ENCODE measurements around the gene PDK1. TPM values are rescaled to one million over a fixed set of nuclear protein-coding genes. Genes with fewer than 3 reads are reported as not detected.

The PDK1 gene
- total RNA-seq, 2 experiments from 2014 or later = 36.1 to 49.1 TPM

DNA sequence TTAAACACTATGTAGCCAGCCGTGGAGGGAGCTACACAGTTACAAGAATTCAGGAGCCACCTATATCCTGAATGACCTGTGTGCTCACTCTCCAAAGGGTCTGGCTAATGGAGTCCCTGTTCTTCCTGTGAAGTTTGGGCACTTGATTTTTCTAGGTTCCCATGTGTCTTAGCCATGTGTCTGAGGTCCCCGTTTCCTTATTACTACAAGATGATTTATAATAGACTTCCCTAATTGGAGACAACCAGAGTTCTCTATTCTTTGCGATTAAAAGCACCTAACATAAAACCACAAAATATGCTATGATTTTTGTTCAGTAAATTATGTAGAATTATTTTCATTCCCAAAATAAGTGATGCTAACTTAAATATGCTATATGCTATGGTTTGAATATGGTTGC lies 83.4 kb downstream of the PDK1 start:
- no peaks in the 10 kb centered on the region for H3K27me3 Mint-ChIP-seq
- H3K4me1 Mint-ChIP-seq = peaks cover 7% of the 10 kb centered on the region
- H3K9me3 Mint-ChIP-seq = no peaks in the 10 kb centered on the region
- no peak overlapping the region for H3K4me3 Mint-ChIP-seq
- no peak overlapping the region for H3K27ac Mint-ChIP-seq
- ChIA-PET POLR2A (no interaction called here), CTCF (interaction anchor here (0.7 kb wide), 1 partner anchor 10 kb away, joined by 3 read pairs; no protein-coding TSS in a partner anchor)
- no peaks in the 10 kb centered on the region for H3K36me3 Mint-ChIP-seq (ENCODE audit: low read depth)
- DNase-seq = no peak

- no peak overlapping the region for H3K4me3 Mint-ChIP-seq
- H3K36me3 Mint-ChIP-seq (ENCODE audit: low read depth) = no peaks in the 10 kb centered on the region
- H3K9me3 Mint-ChIP-seq = no peaks in the 10 kb centered on the region
- ChIA-PET CTCF (no interaction called here), POLR2A (no interaction called here)
- DNase-seq = no peak
- H3K4me1 Mint-ChIP-seq = peaks cover 7% of the 10 kb centered on the region
- H3K27me3 Mint-ChIP-seq = no peaks in the 10 kb centered on the region
- no peak overlapping the region for H3K27ac Mint-ChIP-seq
These were observed 83.9 kb downstream of the PDK1 start for GRCh38 chr2:172639823-172640222.

- H3K27ac Mint-ChIP-seq = no peak overlapping the region
- no peak overlapping the region for H3K4me3 Mint-ChIP-seq
- H3K27me3 Mint-ChIP-seq = no peaks in the 10 kb centered on the region
- peaks cover 7% of the 10 kb centered on the region for H3K4me1 Mint-ChIP-seq
- POLR2A ChIA-PET = no interaction called here
- H3K9me3 Mint-ChIP-seq = no peaks in the 10 kb centered on the region
- CTCF ChIA-PET = no interaction called here
- no peak for DNase-seq
- no peaks in the 10 kb centered on the region for H3K36me3 Mint-ChIP-seq (ENCODE audit: low read depth)
These were observed 84.5 kb downstream of the PDK1 start for GRCh38 chr2:172640389-172640788.

DNA sequence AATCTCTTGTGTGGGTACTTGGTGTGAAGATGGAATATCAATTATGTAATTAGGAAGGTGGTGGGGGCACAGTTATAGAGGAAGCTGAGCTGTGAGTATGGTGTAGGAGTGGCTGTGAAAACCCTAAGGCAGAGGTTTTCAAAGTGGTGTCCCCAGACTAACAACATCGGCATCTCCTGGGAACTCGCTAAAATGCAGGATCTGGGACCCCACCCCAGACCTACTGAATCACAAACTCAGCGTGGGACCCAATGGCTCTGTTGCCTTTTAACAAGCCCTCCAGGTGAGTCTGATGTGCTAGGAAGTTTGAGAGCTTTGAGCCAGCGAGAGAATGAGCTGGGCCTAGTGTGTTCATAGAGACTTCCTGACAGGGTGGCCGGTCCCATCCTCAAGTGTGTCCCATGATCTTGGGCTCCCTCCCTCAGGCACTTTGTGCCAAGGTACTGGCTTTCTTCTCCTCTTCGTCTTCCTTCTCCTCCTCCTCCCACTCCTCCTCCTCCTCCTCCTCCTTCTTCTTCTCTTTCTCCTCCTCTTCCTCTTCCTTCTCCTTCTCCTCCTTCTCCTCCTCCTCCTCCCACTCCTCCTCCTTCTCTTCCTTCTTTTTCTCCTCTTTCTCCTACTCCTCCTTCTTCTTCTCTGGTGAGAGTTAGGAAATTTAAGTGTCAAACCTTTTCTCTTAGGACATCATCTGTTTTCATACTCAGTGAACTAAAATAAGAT lies 86.6 kb downstream of the PDK1 start:
- ChIA-PET POLR2A (no interaction called here), CTCF (interaction anchor here (1.2 kb wide), 1 partner anchor 31 kb away, joined by 3 read pairs; no protein-coding TSS in a partner anchor)
- H3K9me3 Mint-ChIP-seq = no peaks in the 10 kb centered on the region
- no peak overlapping the region for H3K27ac Mint-ChIP-seq
- H3K4me3 Mint-ChIP-seq = no peak overlapping the region
- no peaks in the 10 kb centered on the region for H3K27me3 Mint-ChIP-seq
- H3K4me1 Mint-ChIP-seq = peaks cover 7% of the 10 kb centered on the region
- no peaks in the 10 kb centered on the region for H3K36me3 Mint-ChIP-seq (ENCODE audit: low read depth)
- DNase-seq = no peak

GRCh38 chr2:172643142-172643541 lies 87.3 kb downstream of the PDK1 start:
- no peak overlapping the region for H3K4me3 Mint-ChIP-seq
- peaks cover 7% of the 10 kb centered on the region for H3K4me1 Mint-ChIP-seq
- ChIA-PET POLR2A (no interaction called here), CTCF (interaction anchor here (0.8 kb wide), 1 partner anchor 18 kb away, joined by 4 read pairs; no protein-coding TSS in a partner anchor)
- peaks cover 6% of the 10 kb centered on the region for H3K9me3 Mint-ChIP-seq
- no peak overlapping the region for H3K27ac Mint-ChIP-seq
- no peaks in the 10 kb centered on the region for H3K36me3 Mint-ChIP-seq (ENCODE audit: low read depth)
- DNase-seq = no peak
- H3K27me3 Mint-ChIP-seq = no peaks in the 10 kb centered on the region

- Mint-ChIP-seq H3K27me3 (peaks cover 8% of the 10 kb centered on the region), H3K4me1 (no peaks in the 10 kb centered on the region)
These were observed 91.5 kb downstream of the PDK1 start for GRCh38 chr2:172647439-172647838.

GRCh38 chr2:172655091-172655837 lies 99.4 kb downstream of the PDK1 start:
- CTCF ChIA-PET = interaction anchor here (0.6 kb wide), 1 partner anchor 13 kb away, joined by 8 read pairs; no protein-coding TSS in a partner anchor
- H3K27ac Mint-ChIP-seq = no peak overlapping the region
- no peak overlapping the region for H3K4me3 Mint-ChIP-seq
- H3K9me3 Mint-ChIP-seq = peaks cover 25% of the 10 kb centered on the region
- POLR2A ChIA-PET = interaction anchor here (0.5 kb wide), 1 partner anchor 767 kb away, joined by 5 read pairs; no protein-coding TSS in a partner anchor
- H3K27me3 Mint-ChIP-seq = peaks cover 2% of the 10 kb centered on the region
- no peaks in the 10 kb centered on the region for H3K4me1 Mint-ChIP-seq
- no peak for DNase-seq
- H3K36me3 Mint-ChIP-seq (ENCODE audit: low read depth) = peaks cover 1% of the 10 kb centered on the region

More at GRCh38 chr2:172647439-172647838, 91.5 kb downstream of the PDK1 start:
- no peak overlapping the region for H3K4me3 Mint-ChIP-seq
- no peaks in the 10 kb centered on the region for H3K36me3 Mint-ChIP-seq (ENCODE audit: low read depth)
- DNase-seq = no peak
- ChIA-PET CTCF (no interaction called here), POLR2A (no interaction called here)
- H3K9me3 Mint-ChIP-seq = peaks cover 18% of the 10 kb centered on the region
- H3K27ac Mint-ChIP-seq = no peak overlapping the region

- DNase-seq = no peak
- CTCF ChIA-PET = interaction anchor here (0.6 kb wide), 1 partner anchor 12 kb away, joined by 8 read pairs; no protein-coding TSS in a partner anchor
- peaks cover 28% of the 10 kb centered on the region for H3K9me3 Mint-ChIP-seq
- peaks cover 1% of the 10 kb centered on the region for H3K36me3 Mint-ChIP-seq (ENCODE audit: low read depth)
- no peaks in the 10 kb centered on the region for H3K4me1 Mint-ChIP-seq
- POLR2A ChIA-PET = interaction anchor here (0.5 kb wide), 1 partner anchor 768 kb away, joined by 5 read pairs; no protein-coding TSS in a partner anchor
- H3K27ac Mint-ChIP-seq = no peak overlapping the region
- H3K27me3 Mint-ChIP-seq = no peaks in the 10 kb centered on the region
- H3K4me3 Mint-ChIP-seq = no peak overlapping the region
These were observed 100.1 kb downstream of the PDK1 start for GRCh38 chr2:172655838-172656573.

Other genes starting within 250 kb of the PDK1 start
- 10 to 100 TPM; 46.7 to 47.2 TPM for gene ITGA6, start 128.5 kb upstream of the PDK1 start, total RNA-seq
- under 1 TPM; 0.62 to 0.77 TPM for gene RAPGEF4, start 179.8 kb downstream of the PDK1 start, total RNA-seq

Data from activated CD4-positive, alpha-beta T cell treated with anti-CD3 and anti-CD28 coated beads, Interleukin-2, amount 10 ng/mL, durations not matched to agents 7 days and 5 days (primary cell).